ENCODE measurements around the gene ITGA2. TPM values are rescaled to one million over a fixed set of nuclear protein-coding genes. Genes with fewer than 3 reads are reported as not detected.

The ITGA2 gene
- total RNA-seq, 2 donors from 2014 or later = 0.88 to 3.8 TPM

GRCh38 chr5:53039855-53040254, 50.7 kb downstream of the ITGA2 start:
- ATAC-seq = no peak
- intact Hi-C loops (cut with DNase I) = no loop called here
- no peak for DNase-seq

DNA sequence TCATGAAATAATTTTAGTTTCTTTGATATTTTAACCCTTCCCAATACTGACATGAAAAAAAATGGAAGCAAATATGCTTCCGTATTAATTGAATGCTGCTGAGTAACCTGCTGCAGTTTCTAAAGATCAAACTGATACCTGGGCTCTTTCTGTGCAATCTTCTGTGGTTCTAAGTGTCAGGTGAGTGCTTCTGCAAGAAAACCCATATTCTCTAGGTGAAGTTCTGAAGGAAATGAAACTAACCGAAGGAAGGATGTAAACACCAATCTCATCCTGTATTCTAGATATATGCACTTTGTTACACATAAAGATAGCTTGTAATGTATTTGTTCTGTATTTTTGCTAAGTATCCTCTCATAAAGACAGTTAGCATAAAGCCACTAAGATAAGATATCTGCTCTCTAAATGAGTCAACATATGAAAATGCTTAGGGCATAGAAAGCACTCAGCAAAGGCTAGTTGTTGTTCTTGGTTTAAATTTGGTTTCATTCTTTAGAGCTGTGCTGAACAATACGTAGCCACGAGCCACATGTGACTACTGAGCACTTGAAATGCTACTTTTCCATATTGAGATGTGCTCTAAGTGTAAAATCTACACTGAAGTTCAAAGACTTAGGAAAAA, 52.0 kb downstream of the ITGA2 start:
- no peak for ATAC-seq
- intact Hi-C loops (cut with DNase I) = no loop called here
- DNase-seq = no peak

- DNase-seq = no peak
- no peak for ATAC-seq
- intact Hi-C loops (cut with DNase I) = no loop called here
Measured at GRCh38 chr5:53041740-53042139, 52.6 kb downstream of the ITGA2 start.

DNA sequence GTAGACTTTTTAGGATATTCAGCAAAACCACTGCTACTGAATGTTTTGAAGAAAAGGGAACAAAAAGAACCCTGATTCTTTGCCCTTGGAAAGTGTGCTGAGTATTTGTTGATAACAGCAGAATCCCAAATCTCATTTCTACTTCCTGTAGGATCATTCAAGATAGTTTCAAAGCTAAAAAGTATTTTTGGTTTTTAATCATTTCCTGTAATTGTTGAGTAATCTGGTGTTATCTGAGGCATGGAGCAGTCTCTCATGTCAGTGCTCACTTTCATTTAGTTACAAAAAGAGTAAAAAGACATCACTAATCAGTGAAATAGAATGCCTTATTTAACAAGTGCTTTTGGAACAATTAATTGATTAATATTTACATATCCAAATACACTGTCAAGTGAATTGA, 56.1 kb downstream of the ITGA2 start:
- no peak for DNase-seq
- ATAC-seq = no peak
- intact Hi-C loops (cut with DNase I) = no loop called here

- no peak for DNase-seq
- intact Hi-C loops (cut with DNase I) = no loop called here
- ATAC-seq = no peak
Measured at GRCh38 chr5:53048248-53048647, 59.1 kb downstream of the ITGA2 start.

- DNase-seq = no peak
- ATAC-seq = no peak
- intact Hi-C loops (cut with DNase I) = no loop called here
Measured at GRCh38 chr5:53052499-53052898, 63.3 kb downstream of the ITGA2 start.

DNA sequence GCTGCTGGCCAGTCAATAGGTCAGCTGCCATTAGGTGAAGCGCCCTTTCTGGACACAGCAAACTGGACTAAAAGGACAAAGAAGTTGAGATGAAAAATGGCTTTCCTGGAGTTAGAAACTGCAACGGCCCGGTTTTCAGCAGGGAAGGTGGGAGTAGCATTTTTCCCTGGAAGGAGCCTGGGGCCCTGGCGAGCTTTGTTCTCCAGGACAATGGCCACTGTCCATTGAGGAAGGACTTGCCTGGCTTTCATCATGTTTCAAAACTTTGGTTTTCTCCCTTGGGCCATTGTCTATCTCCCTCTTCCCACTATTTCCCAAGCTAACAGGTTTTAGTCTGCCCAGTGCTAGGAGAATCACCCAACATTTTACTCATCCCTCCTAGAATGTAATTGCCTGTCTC, 64.2 kb downstream of the ITGA2 start:
- DNase-seq (no peak), ATAC-seq (no peak)
- intact Hi-C loops (cut with DNase I) = no loop called here

GRCh38 chr5:53055365-53055764, 66.2 kb downstream of the ITGA2 start:
- ATAC-seq (no peak), DNase-seq (no peak)
- intact Hi-C loops (cut with DNase I) = no loop called here

GRCh38 chr5:53059281-53059680, 70.1 kb downstream of the ITGA2 start:
- intact Hi-C loops (cut with DNase I) = no loop called here
- DNase-seq = no peak
- no peak for ATAC-seq

DNA sequence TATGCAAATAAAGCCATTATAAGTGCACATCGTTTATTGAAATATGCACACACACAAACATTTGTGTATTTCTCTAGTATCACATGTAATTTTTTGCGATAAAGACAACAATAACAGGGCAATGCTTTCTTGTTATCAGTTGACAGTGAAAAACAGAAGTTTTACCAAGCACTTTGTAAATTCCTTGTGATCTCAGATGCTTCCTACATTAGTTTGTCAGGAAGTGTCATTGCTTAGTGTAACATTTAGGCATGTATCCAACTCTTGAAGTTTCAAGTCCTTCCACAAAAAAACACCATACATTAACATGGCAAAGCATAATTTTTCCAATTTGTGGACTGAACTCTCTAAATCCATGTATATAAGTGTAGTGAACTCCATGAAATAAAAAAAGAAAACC, 74.0 kb downstream of the ITGA2 start:
- DNase-seq (no peak), ATAC-seq (no peak)
- intact Hi-C loops (cut with DNase I) = no loop called here

DNA sequence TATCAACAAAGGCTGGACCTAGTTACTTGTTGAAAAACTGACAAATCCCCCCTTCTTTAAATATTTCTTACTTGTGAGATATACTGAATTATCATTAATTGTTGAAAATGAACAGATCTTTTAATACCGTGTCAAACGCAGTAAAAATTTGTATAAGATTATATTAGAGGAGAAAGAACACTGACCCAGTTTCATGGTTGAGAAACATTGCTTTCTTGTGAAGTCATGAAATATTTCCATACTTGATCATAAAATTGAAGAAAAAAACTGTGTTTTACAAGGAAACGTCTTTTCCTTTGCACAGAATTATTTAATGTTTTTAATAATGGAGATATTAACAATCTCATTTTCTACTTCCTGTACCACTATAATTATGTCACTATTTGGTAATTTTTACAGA, 74.6 kb downstream of the ITGA2 start:
- no peak for ATAC-seq
- intact Hi-C loops (cut with DNase I) = no loop called here
- DNase-seq = no peak

- intact Hi-C loops (cut with DNase I) = no loop called here
- DNase-seq (no peak), ATAC-seq (no peak)
Measured at GRCh38 chr5:53066088-53066487, 76.9 kb downstream of the ITGA2 start.

DNA sequence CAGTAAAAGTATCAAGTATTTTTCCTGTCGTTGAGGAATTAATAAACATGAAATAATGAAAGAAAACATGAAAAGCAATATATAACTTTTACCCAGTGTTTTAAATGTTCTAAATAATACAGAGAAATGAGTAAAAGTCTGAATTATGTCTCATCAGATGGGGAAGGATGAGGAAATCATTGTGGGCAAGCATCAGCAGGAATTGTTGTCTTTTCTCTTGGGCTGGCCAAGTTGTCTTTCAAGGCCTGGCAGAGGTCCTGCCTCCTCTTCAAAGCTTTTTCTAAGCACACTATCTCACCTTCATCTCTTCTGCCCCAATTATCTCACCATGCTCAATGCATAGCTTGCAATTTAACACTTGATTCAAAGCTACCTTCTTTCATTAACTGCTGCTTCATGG, 78.5 kb downstream of the ITGA2 start:
- intact Hi-C loops (cut with DNase I) = no loop called here
- ATAC-seq = no peak
- no peak for DNase-seq

DNA sequence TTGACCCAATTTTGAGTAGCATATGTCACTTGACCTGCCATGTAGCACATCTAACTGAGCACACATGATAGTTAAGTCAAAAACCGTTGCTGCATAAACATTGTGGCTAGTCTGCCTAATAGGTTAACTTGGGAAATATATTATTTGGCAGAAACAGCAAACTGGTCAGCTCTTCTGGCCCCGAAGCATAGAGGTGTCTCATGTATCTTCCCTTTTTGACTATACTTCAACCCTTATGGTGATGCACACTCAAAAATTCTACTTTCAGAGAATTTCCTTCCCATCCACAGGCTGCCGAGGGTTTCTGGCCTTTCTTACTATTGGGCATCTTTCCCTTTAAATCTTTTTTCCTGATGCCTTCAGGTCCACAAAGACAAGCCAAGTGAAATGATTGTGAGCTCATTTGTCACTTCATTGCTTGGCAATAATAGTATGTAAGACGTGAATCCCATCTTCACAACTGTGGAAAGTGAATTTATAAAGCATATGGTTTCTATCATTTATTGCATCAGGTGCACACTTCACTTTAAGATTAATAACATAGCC, 79.2 kb downstream of the ITGA2 start:
- no peak for DNase-seq
- no peak for ATAC-seq
- intact Hi-C loops (cut with DNase I) = no loop called here

GRCh38 chr5:53069626-53070025, 80.5 kb downstream of the ITGA2 start:
- intact Hi-C loops (cut with DNase I) = no loop called here
- ATAC-seq (no peak), DNase-seq (no peak)

- DNase-seq (no peak), ATAC-seq (no peak)
- intact Hi-C loops (cut with DNase I) = no loop called here
Measured at GRCh38 chr5:53071298-53071697, 82.1 kb downstream of the ITGA2 start.

DNA sequence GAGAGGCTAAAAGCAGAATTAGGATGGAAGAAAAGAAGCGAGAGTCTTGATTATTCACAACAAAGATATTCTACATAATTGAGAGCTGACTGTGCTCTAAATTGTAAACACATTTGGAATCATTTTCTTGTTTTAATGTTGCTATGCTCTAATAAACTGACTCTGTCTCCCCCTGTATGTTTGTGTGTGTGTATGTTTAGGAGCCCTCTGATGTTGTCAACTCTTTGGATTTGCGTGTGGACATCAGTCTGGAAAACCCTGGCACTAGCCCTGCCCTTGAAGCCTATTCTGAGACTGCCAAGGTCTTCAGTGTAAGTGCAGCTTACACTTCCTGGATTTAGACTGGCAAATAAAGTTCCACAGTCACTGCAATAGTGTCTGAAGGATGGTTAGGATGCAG, 82.6 kb downstream of the ITGA2 start:
- intact Hi-C loops (cut with DNase I) = no loop called here
- DNase-seq (no peak), ATAC-seq (peak; percentile 45 to 63)

GRCh38 chr5:53073348-53073747, 84.2 kb downstream of the ITGA2 start:
- DNase-seq (no peak), ATAC-seq (peak; percentile 55 to 90)
- intact Hi-C loops (cut with DNase I) = no loop called here

GRCh38 chr5:53076014-53076583, 86.9 kb downstream of the ITGA2 start:
- no peak for ATAC-seq
- intact Hi-C loops (cut with DNase I) = no loop called here
- DNase-seq = no peak

GRCh38 chr5:53080271-53080670, 91.1 kb downstream of the ITGA2 start:
- ATAC-seq = no peak
- intact Hi-C loops (cut with DNase I) = no loop called here
- DNase-seq = no peak

- intact Hi-C loops (cut with DNase I) = no loop called here
- no peak for ATAC-seq
- DNase-seq = no peak
Measured at GRCh38 chr5:53083927-53084326, 94.8 kb downstream of the ITGA2 start.
